ENCODE measurements around the gene HLA-DRA.

The HLA-DRA gene

GRCh38 chr6:32439602-32440214 is at the start of gene HLA-DRA:
TSS of gene HLA-DRA (plus strand) at chr6:32439887. CDS start at chr6:32439951, 64 bp downstream.
- peaks cover 28% of the 10 kb centered on the region for H3K4me1 Mint-ChIP-seq (ENCODE audit: low read depth)
- H3K4me3 Mint-ChIP-seq: peak within 1 kb of the TSS; percentile 81
- H3K27me3 Mint-ChIP-seq (ENCODE audit: low read depth): peaks cover 18% of the 10 kb centered on the region

DNA sequence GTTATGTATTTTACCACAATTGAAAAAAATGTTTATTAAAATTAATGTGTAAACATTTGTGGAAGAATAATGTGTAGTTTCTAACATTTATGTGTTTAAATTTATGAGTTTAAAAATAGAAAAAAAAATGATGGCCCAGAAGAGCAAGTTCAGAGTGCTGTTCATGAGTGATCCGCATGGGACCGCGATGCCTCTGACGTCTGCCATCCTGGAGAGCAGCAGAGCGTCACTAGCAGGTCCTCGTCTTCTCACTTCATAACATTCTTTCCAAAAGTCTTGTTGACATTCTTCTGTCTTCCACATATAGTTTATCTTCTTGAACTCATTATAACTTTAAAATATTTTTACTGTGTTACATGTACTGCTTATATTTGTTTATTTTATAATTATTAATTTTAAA is 48.2 kb upstream of the HLA-DRA start:
- Mint-ChIP-seq H3K36me3 (ENCODE audit: low read depth) (no peaks in the 10 kb centered on the region), H3K27me3 (ENCODE audit: low read depth) (peaks cover 48% of the 10 kb centered on the region), H3K9me3 (no peaks in the 10 kb centered on the region), H3K27ac (no peak overlapping the region), H3K4me3 (no peak overlapping the region), H3K4me1 (ENCODE audit: low read depth) (no peaks in the 10 kb centered on the region)

More at GRCh38 chr6:32439602-32440214, at the start of gene HLA-DRA:
- Mint-ChIP-seq H3K9me3 (no peaks in the 10 kb centered on the region), H3K27ac (peak within 1 kb of the TSS; percentile 80), H3K36me3 (ENCODE audit: low read depth) (peaks cover 8% of the 10 kb centered on the region)

DNA sequence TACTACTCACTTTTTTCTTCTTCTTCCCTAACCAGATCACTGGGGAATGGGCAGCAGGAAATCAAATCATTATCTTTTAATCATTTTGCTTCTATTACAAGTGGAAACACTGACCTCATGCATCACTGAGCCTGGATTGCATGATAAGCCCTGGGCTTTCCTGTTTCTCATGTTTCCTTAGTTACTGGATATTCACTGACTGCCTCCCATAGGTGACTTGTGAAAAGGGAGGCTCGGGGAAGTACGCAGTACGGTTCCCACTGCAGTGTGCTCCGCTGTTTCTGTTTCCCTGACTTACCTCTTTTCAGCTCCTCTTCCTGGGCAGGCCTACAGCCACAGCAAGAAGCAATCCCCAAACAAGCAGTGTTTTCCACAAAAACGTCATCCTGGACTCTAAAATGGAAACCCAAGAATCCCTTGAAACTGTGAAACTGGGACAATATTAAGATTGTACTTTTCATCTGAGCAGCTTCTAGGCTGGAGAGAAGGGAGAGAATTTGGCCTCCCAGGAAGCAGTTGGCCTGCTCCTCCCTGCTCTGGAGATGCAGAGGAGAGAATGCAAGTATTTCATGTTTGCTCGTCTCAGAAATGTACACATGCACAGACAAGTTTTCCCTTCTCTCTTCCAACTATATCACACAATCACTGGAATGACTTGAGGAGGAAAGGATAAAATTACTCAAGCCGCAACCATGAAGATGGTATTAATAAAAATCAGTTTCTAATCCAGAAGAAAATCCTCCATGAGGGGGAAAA is 45.8 kb upstream of the HLA-DRA start:
- Mint-ChIP-seq H3K27ac (no peak overlapping the region), H3K36me3 (ENCODE audit: low read depth) (no peaks in the 10 kb centered on the region), H3K9me3 (no peaks in the 10 kb centered on the region), H3K27me3 (ENCODE audit: low read depth) (peaks cover 35% of the 10 kb centered on the region), H3K4me3 (no peak overlapping the region), H3K4me1 (ENCODE audit: low read depth) (peaks cover 4% of the 10 kb centered on the region)

DNA sequence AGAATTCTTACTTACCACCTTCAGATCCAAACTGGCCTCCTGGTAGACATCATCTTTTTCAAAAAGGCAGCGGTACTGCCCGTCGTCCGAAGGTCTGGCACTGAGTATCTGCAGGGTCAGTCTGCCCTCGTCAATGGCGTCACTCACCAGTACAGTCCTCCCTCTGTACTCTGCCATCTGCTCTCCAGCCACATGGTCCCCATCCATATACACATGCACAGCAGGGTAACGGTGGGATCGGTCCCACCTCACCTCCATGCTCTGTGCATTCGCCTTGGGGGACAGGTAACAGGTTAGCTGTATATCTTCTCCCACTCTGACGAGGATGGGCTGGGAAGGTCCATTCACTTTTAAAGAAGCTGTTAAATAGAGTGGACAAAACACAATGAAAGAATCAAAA is 43.7 kb upstream of the HLA-DRA start:
- peaks cover 4% of the 10 kb centered on the region for H3K4me1 Mint-ChIP-seq (ENCODE audit: low read depth)
- H3K27ac Mint-ChIP-seq: no peak overlapping the region
- H3K36me3 Mint-ChIP-seq (ENCODE audit: low read depth): no peaks in the 10 kb centered on the region
- H3K27me3 Mint-ChIP-seq (ENCODE audit: low read depth): peaks cover 20% of the 10 kb centered on the region
- no peaks in the 10 kb centered on the region for H3K9me3 Mint-ChIP-seq
- no peak overlapping the region for H3K4me3 Mint-ChIP-seq

GRCh38 chr6:32397252-32397920 is 42.3 kb upstream of the HLA-DRA start:
- no peaks in the 10 kb centered on the region for H3K36me3 Mint-ChIP-seq (ENCODE audit: low read depth)
- peaks cover 21% of the 10 kb centered on the region for H3K27me3 Mint-ChIP-seq (ENCODE audit: low read depth)
- H3K27ac Mint-ChIP-seq: no peak overlapping the region
- no peaks in the 10 kb centered on the region for H3K9me3 Mint-ChIP-seq
- peaks cover 4% of the 10 kb centered on the region for H3K4me1 Mint-ChIP-seq (ENCODE audit: low read depth)
- H3K4me3 Mint-ChIP-seq: no peak overlapping the region

- Mint-ChIP-seq H3K27ac (no peak overlapping the region), H3K27me3 (ENCODE audit: low read depth) (peaks cover 31% of the 10 kb centered on the region), H3K4me3 (no peak overlapping the region), H3K4me1 (ENCODE audit: low read depth) (peaks cover 4% of the 10 kb centered on the region), H3K36me3 (ENCODE audit: low read depth) (no peaks in the 10 kb centered on the region), H3K9me3 (no peaks in the 10 kb centered on the region)
Observed at GRCh38 chr6:32401284-32401963, 38.3 kb upstream of the HLA-DRA start.

GRCh38 chr6:32402812-32403211 is 36.9 kb upstream of the HLA-DRA start:
- H3K4me1 Mint-ChIP-seq (ENCODE audit: low read depth): no peaks in the 10 kb centered on the region
- H3K27me3 Mint-ChIP-seq (ENCODE audit: low read depth): peaks cover 43% of the 10 kb centered on the region
- no peaks in the 10 kb centered on the region for H3K36me3 Mint-ChIP-seq (ENCODE audit: low read depth)
- H3K27ac Mint-ChIP-seq: no peak overlapping the region
- H3K4me3 Mint-ChIP-seq: no peak overlapping the region
- no peaks in the 10 kb centered on the region for H3K9me3 Mint-ChIP-seq

DNA sequence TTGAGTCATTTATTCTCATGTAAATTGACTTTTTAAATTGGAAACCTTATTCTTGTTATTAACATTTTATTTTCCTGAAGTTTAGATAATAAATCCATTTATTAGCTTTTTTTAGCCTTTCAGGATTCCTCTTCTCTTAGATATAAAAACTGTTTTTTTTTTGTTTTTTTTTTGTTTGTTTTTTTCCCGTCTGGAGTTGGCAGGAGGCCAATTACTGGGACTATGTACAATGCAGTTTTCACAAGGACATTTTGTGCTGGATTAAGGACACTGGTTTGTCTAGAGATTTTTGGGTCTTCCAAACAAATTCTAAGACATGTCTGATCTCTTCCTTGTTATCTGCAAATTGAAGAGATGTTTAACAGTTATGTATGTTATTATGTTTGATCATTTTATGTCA is 34.0 kb upstream of the HLA-DRA start:
- no peaks in the 10 kb centered on the region for H3K36me3 Mint-ChIP-seq (ENCODE audit: low read depth)

GRCh38 chr6:32406197-32406596 is 33.5 kb upstream of the HLA-DRA start:
- Mint-ChIP-seq H3K4me3 (no peak overlapping the region), H3K27me3 (ENCODE audit: low read depth) (peaks cover 50% of the 10 kb centered on the region), H3K27ac (no peak overlapping the region), H3K9me3 (no peaks in the 10 kb centered on the region), H3K4me1 (ENCODE audit: low read depth) (no peaks in the 10 kb centered on the region), H3K36me3 (ENCODE audit: low read depth) (no peaks in the 10 kb centered on the region)

More for the DNA sequence above, 34.0 kb upstream of the HLA-DRA start:
- H3K4me3 Mint-ChIP-seq: no peak overlapping the region
- H3K9me3 Mint-ChIP-seq: no peaks in the 10 kb centered on the region
- H3K27me3 Mint-ChIP-seq (ENCODE audit: low read depth): peaks cover 50% of the 10 kb centered on the region
- H3K27ac Mint-ChIP-seq: no peak overlapping the region
- H3K4me1 Mint-ChIP-seq (ENCODE audit: low read depth): no peaks in the 10 kb centered on the region

- H3K27ac Mint-ChIP-seq: no peak within 1 kb of the TSS
- H3K9me3 Mint-ChIP-seq: no peaks in the 10 kb centered on the region
- no peaks in the 10 kb centered on the region for H3K4me1 Mint-ChIP-seq (ENCODE audit: low read depth)
- no peak within 1 kb of the TSS for H3K4me3 Mint-ChIP-seq
- peaks cover 49% of the 10 kb centered on the region for H3K27me3 Mint-ChIP-seq (ENCODE audit: low read depth)
- no peaks in the 10 kb centered on the region for H3K36me3 Mint-ChIP-seq (ENCODE audit: low read depth)
Observed at GRCh38 chr6:32406857-32407256, 32.8 kb upstream of the HLA-DRA start, which contains the start of gene BTNL2. TSS of gene BTNL2 (minus strand) at chr6:32407181. CDS start at chr6:32407123, 58 bp downstream.

DNA sequence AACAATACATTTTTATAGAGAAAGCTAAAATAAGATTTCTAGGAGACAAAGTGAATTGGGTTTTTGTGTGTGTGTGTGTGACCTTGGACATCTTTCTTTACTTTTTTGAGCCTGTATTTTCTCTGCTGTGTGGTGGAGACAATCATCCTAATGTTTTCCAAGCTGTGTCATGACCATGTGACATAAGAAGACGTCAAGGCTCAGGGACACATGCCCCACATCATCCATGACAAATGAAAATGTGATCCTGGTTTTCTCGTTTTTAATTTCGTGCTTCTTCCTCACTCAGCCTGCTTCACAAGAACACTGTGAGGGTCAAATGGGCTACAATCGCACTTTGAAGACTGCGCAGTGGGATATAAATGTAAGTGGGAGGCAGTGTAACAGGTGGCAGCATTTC is 28.8 kb upstream of the HLA-DRA start:
- Mint-ChIP-seq H3K4me1 (ENCODE audit: low read depth) (peaks cover 5% of the 10 kb centered on the region), H3K27ac (no peak overlapping the region), H3K9me3 (no peaks in the 10 kb centered on the region), H3K4me3 (no peak overlapping the region), H3K27me3 (ENCODE audit: low read depth) (peaks cover 57% of the 10 kb centered on the region), H3K36me3 (ENCODE audit: low read depth) (no peaks in the 10 kb centered on the region)

DNA sequence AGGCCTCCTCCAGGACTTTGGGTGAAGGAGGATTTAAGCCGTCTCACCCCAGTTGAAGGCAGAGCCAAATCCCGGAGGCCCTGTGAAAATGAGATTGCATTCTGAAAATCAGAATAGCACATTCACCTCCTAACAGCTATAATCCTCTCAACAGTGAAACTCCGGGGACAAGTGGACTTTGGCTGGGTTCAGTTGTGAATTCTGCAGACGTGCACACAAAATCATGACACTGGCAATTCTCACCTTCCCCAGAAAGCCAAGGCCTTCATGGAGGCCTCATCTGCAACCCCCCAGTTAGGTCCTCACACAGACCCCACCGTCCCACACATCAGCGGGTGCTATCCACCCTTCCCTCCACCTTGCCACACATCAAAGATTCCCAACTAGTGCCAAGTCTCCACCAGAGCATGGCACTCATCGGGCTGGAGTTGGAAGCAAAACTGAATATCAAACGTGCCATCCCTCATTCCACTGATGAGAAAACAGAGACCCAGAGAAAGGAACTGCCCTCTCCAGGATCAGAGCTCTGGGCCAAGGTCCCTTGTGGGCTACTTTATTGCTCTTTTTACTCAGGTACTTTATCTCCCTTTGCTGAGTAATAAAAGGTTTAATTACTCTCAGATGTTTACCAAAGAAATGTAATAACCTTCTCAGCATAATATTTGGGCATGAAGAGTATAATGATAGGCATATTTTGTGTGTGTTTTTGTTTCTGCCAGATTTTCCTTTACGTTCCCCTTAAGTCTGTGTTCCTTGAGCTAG is 27.9 kb upstream of the HLA-DRA start:
- H3K4me3 Mint-ChIP-seq: no peak overlapping the region
- no peak overlapping the region for H3K27ac Mint-ChIP-seq
- H3K36me3 Mint-ChIP-seq (ENCODE audit: low read depth): no peaks in the 10 kb centered on the region
- no peaks in the 10 kb centered on the region for H3K9me3 Mint-ChIP-seq
- peaks cover 57% of the 10 kb centered on the region for H3K27me3 Mint-ChIP-seq (ENCODE audit: low read depth)
- peaks cover 5% of the 10 kb centered on the region for H3K4me1 Mint-ChIP-seq (ENCODE audit: low read depth)

- H3K9me3 Mint-ChIP-seq: no peaks in the 10 kb centered on the region
- H3K4me3 Mint-ChIP-seq: no peak overlapping the region
- no peaks in the 10 kb centered on the region for H3K36me3 Mint-ChIP-seq (ENCODE audit: low read depth)
- H3K4me1 Mint-ChIP-seq (ENCODE audit: low read depth): peaks cover 5% of the 10 kb centered on the region
- H3K27me3 Mint-ChIP-seq (ENCODE audit: low read depth): peaks cover 50% of the 10 kb centered on the region
- H3K27ac Mint-ChIP-seq: no peak overlapping the region
Observed at GRCh38 chr6:32413427-32414047, 26.1 kb upstream of the HLA-DRA start.
